Bronchial epithelial cell (primary cell): ENCODE measurements around the gene FBXW7. TPM values are rescaled to one million over a fixed set of nuclear protein-coding genes. Genes with fewer than 3 reads are reported as not detected.

ENCODE experiments used
- DNase-seq: peaks from one replicate; pipeline ENCODE4 v3.0.0-alpha.2; 2010; ENCODE audit warnings: low read depth
- FAIRE-seq: peaks from 2 replicates; lab custom pipeline; 2011; peaks lifted over from hg19 to GRCh38; lab: Jason Lieb, UNC
- H3K27me3 ChIP-seq: 2 replicates; pipeline ENCODE4 v1.5.1; 2011; ENCODE audit warnings: low read length; ENCODE audit not compliant: control insufficient read depth, insufficient read depth
- H3K36me3 ChIP-seq: 2 replicates; pipeline ENCODE4 v1.5.1; 2011; ENCODE audit warnings: low read length; ENCODE audit not compliant: control insufficient read depth, insufficient read depth
- H3K4me3 ChIP-seq: 2 replicates; pipeline ENCODE4 v1.5.1; 2011; ENCODE audit warnings: mild to moderate bottlenecking, low read depth, low read length, control low read depth
- CTCF ChIP-seq: IDR thresholded peaks from 2 replicates; pipeline ENCODE4 v1.5.1; 2011; ENCODE audit warnings: mild to moderate bottlenecking, moderate library complexity, low read length, control low read depth, inconsistent platforms; ENCODE audit not compliant: insufficient read depth, severe bottlenecking
- total RNA-seq: library from RNA; depleted of rRNA; stranded (reverse); fragments of >200 nt; gene quantifications from 2 replicates; pipeline ENCODE4 v1.2.1, GENCODE V29; 2014

Gene FBXW7
- total RNA-seq, 1 donor from 2014 or later = 145 TPM

DNA sequence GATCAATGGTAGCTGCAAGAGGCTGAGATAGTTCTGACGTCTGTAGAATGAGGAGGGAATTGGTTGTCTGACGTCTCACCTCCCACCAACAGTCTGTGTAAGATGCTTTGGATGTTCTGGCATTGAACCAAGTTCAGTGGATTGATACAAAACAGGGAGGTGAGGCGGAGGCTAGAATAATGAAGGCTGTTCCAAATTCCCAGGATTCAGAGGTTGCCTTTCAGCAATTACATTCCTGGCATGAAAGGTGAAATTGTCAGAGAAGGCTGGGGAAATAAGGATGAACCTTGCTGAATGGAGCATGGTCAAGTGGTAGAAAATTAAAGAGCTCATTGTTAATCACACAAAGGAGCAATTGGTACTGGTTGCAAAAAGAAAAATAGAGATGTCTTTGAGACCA lies 241.6 kb downstream of the FBXW7 start:
- Histone ChIP-seq H3K27me3 (no peaks in the 10 kb centered on the region), H3K36me3 (no peaks in the 10 kb centered on the region), H3K4me3 (no peak overlapping the region)
- no peak for DNase-seq
- FAIRE-seq = no peak
- TF ChIP-seq CTCF = no peak

- TF ChIP-seq CTCF = no peak
- Histone ChIP-seq H3K36me3 (no peaks in the 10 kb centered on the region), H3K4me3 (no peak overlapping the region), H3K27me3 (no peaks in the 10 kb centered on the region)
- DNase-seq = no peak
- FAIRE-seq = no peak
Measured at GRCh38 chr4:152293527-152293926, 242.4 kb downstream of the FBXW7 start.

GRCh38 chr4:152290366-152290921 lies 245.4 kb downstream of the FBXW7 start:
- no peak for TF ChIP-seq CTCF
- FAIRE-seq (no peak), DNase-seq (peak; percentile 41)
- Histone ChIP-seq H3K27me3 (no peaks in the 10 kb centered on the region), H3K36me3 (no peaks in the 10 kb centered on the region), H3K4me3 (no peak overlapping the region)

- TF ChIP-seq CTCF = no peak
- Histone ChIP-seq H3K4me3 (no peak overlapping the region), H3K27me3 (no peaks in the 10 kb centered on the region), H3K36me3 (no peaks in the 10 kb centered on the region)
- DNase-seq (no peak), FAIRE-seq (peak; percentile 43)
Measured at GRCh38 chr4:152289941-152290340, 246.0 kb downstream of the FBXW7 start.

DNA sequence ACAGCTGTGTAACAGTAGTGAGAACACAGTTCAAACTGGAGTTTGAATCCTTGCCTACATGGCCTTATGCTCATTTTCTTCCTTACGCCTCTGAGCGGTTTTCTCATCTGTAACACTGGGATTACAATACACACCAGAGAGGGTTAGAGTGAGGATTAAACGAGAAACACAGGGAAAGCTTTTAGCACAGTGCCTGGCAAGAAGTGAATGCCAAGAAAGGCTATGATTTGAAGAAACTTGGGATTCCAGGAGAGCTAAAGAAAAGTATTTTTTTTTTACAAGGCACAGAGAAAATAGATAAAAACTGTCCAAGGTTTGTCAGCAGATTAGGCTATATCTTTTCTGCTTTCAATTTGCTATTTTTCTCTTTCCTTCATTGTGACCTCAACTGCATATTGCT lies 246.4 kb downstream of the FBXW7 start:
- Histone ChIP-seq H3K36me3 (no peaks in the 10 kb centered on the region), H3K4me3 (no peak overlapping the region), H3K27me3 (no peaks in the 10 kb centered on the region)
- TF ChIP-seq CTCF = no peak
- DNase-seq = no peak
- no peak for FAIRE-seq
